ENCODE measurements around the gene HNF1B.

DNA sequence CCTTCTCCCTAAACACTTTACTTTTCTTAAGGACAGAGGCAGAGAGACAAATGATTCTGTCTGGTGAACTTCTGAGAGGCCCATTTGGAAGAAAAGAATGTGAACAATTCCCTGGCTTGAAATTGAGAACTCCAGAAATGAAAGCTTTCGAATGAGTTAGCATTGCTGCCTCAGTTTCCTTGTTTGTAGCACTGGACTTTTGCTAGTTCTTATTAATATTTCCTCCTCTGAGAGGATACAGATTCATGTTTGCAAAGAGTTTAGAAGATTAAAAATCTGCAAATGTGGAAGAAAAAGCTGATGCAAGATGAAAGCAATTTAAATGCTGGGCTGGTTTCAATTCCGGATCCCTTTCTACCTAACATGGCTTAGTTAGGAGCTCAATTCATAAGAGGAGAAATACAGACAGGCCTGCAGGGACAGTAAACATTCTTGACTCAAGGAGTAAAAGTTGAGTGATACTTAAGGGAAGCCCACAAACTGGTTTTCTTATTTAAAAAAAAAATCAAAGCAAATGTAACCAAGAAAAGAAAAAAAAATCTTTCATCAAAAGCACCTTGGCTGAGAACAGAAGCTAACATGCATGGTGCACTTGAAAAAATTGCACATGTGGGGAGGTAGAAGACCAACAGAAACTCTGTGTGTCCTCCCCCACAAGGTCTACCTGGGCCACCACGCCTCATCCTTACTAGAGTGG lies 27.1 kb downstream of the HNF1B start:
- TF ChIP-seq, protein P1, sequence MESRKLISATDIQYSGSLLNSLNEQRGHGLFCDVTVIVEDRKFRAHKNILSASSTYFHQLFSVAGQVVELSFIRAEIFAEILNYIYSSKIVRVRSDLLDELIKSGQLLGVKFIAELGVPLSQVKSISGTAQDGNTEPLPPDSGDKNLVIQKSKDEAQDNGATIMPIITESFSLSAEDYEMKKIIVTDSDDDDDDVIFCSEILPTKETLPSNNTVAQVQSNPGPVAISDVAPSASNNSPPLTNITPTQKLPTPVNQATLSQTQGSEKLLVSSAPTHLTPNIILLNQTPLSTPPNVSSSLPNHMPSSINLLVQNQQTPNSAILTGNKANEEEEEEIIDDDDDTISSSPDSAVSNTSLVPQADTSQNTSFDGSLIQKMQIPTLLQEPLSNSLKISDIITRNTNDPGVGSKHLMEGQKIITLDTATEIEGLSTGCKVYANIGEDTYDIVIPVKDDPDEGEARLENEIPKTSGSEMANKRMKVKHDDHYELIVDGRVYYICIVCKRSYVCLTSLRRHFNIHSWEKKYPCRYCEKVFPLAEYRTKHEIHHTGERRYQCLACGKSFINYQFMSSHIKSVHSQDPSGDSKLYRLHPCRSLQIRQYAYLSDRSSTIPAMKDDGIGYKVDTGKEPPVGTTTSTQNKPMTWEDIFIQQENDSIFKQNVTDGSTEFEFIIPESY (IDR thresholded peaks at IDR 0.05; ENCODE audit: borderline replicate concordance, low read depth), result no peak
- TF ChIP-seq YY1 (IDR thresholded peaks at IDR 0.05; ENCODE audit: low read depth) (no peak), EP300 (IDR thresholded peaks at IDR 0.05; ENCODE audit: borderline replicate concordance in 1 of 2, low read depth in 1 of 2, low read length in 1 of 2) (no peak), POLR2AphosphoS5 (IDR thresholded peaks at IDR 0.05; ENCODE audit: low read depth, low read length) (no peak), TEAD4 (IDR thresholded peaks at IDR 0.05; ENCODE audit: borderline replicate concordance, insufficient read depth) (no peak), TAF1 (IDR thresholded peaks at IDR 0.05; ENCODE audit: borderline replicate concordance, low read depth, low read length) (no peak), CHD2 (IDR thresholded peaks at IDR 0.05; ENCODE audit: low read length, partially characterized antibody) (no peak), NFIC (IDR thresholded peaks at IDR 0.05; ENCODE audit: borderline replicate concordance) (no peak)
- TF ChIP-seq, protein P2, sequence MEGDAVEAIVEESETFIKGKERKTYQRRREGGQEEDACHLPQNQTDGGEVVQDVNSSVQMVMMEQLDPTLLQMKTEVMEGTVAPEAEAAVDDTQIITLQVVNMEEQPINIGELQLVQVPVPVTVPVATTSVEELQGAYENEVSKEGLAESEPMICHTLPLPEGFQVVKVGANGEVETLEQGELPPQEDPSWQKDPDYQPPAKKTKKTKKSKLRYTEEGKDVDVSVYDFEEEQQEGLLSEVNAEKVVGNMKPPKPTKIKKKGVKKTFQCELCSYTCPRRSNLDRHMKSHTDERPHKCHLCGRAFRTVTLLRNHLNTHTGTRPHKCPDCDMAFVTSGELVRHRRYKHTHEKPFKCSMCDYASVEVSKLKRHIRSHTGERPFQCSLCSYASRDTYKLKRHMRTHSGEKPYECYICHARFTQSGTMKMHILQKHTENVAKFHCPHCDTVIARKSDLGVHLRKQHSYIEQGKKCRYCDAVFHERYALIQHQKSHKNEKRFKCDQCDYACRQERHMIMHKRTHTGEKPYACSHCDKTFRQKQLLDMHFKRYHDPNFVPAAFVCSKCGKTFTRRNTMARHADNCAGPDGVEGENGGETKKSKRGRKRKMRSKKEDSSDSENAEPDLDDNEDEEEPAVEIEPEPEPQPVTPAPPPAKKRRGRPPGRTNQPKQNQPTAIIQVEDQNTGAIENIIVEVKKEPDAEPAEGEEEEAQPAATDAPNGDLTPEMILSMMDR (IDR thresholded peaks at IDR 0.05), result no peak
- TF ChIP-seq, protein P3, sequence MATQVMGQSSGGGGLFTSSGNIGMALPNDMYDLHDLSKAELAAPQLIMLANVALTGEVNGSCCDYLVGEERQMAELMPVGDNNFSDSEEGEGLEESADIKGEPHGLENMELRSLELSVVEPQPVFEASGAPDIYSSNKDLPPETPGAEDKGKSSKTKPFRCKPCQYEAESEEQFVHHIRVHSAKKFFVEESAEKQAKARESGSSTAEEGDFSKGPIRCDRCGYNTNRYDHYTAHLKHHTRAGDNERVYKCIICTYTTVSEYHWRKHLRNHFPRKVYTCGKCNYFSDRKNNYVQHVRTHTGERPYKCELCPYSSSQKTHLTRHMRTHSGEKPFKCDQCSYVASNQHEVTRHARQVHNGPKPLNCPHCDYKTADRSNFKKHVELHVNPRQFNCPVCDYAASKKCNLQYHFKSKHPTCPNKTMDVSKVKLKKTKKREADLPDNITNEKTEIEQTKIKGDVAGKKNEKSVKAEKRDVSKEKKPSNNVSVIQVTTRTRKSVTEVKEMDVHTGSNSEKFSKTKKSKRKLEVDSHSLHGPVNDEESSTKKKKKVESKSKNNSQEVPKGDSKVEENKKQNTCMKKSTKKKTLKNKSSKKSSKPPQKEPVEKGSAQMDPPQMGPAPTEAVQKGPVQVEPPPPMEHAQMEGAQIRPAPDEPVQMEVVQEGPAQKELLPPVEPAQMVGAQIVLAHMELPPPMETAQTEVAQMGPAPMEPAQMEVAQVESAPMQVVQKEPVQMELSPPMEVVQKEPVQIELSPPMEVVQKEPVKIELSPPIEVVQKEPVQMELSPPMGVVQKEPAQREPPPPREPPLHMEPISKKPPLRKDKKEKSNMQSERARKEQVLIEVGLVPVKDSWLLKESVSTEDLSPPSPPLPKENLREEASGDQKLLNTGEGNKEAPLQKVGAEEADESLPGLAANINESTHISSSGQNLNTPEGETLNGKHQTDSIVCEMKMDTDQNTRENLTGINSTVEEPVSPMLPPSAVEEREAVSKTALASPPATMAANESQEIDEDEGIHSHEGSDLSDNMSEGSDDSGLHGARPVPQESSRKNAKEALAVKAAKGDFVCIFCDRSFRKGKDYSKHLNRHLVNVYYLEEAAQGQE (IDR thresholded peaks at IDR 0.05; ENCODE audit: low read depth, low read length), result no peak

All from SK-N-SH (cell line).